OCI-LY7 (cell line): Measurements from ENCODE around the gene ACER2.

Source experiments
- EZH2phosphoT487 ChIP-seq: fragments of 200-600 bp; sonication (generic); IDR thresholded peaks from 2 replicates; pipeline ENCODE4 v1.6.1; 2018; ENCODE audit warnings: low read depth, borderline replicate concordance, mild to moderate bottlenecking, mixed run types, antibody characterized with exemption, low read length, moderate library complexity, mixed read lengths
- TF ChIP-seq, protein P1 (sequence below): fragments of 200-600 bp; sonication (generic); conservative IDR thresholded peaks from 2 replicates; pipeline ENCODE4 v1.5.1; 2014; ENCODE audit warnings: mild to moderate bottlenecking, antibody characterized with exemption, low read length, moderate library complexity, mixed read lengths

DNA sequence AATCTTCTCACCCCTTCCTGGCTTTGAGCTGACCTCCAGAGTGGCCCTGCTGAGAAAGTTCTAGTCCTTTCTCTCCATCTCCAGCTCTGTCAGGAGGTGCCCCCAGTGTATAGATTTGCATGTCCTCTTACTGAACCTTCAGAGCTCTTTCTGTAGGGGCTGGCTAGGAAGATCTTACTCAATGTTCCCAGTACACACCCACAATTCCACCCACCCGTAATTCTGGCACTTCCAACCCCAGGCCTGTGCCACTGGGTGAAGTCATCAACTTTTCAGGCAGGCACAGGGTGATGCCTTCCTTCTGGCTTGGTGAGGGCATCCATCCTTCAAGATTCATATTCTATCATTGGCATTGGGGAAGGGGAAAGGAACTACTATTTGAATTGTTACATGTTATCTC is 75.9 kb downstream of the ACER2 start:
- TF ChIP-seq, protein P1, sequence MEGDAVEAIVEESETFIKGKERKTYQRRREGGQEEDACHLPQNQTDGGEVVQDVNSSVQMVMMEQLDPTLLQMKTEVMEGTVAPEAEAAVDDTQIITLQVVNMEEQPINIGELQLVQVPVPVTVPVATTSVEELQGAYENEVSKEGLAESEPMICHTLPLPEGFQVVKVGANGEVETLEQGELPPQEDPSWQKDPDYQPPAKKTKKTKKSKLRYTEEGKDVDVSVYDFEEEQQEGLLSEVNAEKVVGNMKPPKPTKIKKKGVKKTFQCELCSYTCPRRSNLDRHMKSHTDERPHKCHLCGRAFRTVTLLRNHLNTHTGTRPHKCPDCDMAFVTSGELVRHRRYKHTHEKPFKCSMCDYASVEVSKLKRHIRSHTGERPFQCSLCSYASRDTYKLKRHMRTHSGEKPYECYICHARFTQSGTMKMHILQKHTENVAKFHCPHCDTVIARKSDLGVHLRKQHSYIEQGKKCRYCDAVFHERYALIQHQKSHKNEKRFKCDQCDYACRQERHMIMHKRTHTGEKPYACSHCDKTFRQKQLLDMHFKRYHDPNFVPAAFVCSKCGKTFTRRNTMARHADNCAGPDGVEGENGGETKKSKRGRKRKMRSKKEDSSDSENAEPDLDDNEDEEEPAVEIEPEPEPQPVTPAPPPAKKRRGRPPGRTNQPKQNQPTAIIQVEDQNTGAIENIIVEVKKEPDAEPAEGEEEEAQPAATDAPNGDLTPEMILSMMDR, result no peak
- TF ChIP-seq EZH2phosphoT487, result no peak
